Epidermal melanocyte (primary cell): ENCODE data around the gene TRAK2.
"Not testable (repeated sequence)": the region's sequence is repeated elsewhere in the genome, so short reads cannot be mapped to it uniquely, and the experiment has no call there.

Source experiments
- DNase-seq: peaks from one replicate; pipeline ENCODE4 v3.0.0; 2011; ENCODE audit warnings: low spot score; ENCODE audit not compliant: insufficient read length

TRAK2 gene

GRCh38 chr2:201451292-201452057 lies at the start of gene TRAK2, which contains the start of gene STRADB:
TRAK2 (minus strand) TSS chr2:201451458; CDS start chr2:201420507, 30,951 bp downstream.
STRADB (plus strand) TSS chr2:201451740; CDS start chr2:201454841, 3,101 bp downstream.
- peak; percentile 90 for DNase-seq

- DNase-seq, result no peak
Measured at GRCh38 chr2:201500534-201500933, 49.3 kb upstream of the TRAK2 start.

GRCh38 chr2:201496785-201497184 lies 45.5 kb upstream of the TRAK2 start:
- DNase-seq, result no peak

- DNase-seq, result no peak
Measured at GRCh38 chr2:201490291-201490690, 39.0 kb upstream of the TRAK2 start.

GRCh38 chr2:201484805-201485204 lies 33.5 kb upstream of the TRAK2 start:
- no peak for DNase-seq

GRCh38 chr2:201483758-201484157 lies 32.5 kb upstream of the TRAK2 start:
- DNase-seq, result not testable (repeated sequence)

GRCh38 chr2:201483342-201483741 lies 32.1 kb upstream of the TRAK2 start:
- no peak for DNase-seq

- DNase-seq, result no peak
Measured at GRCh38 chr2:201482543-201482942, 31.3 kb upstream of the TRAK2 start.

GRCh38 chr2:201472411-201472810 lies 21.2 kb upstream of the TRAK2 start:
- no peak for DNase-seq

- DNase-seq, result no peak
Measured at GRCh38 chr2:201471732-201472393, 20.6 kb upstream of the TRAK2 start.

GRCh38 chr2:201470821-201471731 lies 19.8 kb upstream of the TRAK2 start:
- no peak for DNase-seq

- no peak for DNase-seq
Measured at GRCh38 chr2:201467666-201468065, 16.4 kb upstream of the TRAK2 start.

GRCh38 chr2:201466050-201466675 lies 14.9 kb upstream of the TRAK2 start:
- DNase-seq, result peak; percentile 41

GRCh38 chr2:201465524-201465971 lies 14.3 kb upstream of the TRAK2 start:
- DNase-seq, result no peak

GRCh38 chr2:201464547-201464946 lies 13.3 kb upstream of the TRAK2 start:
- no peak for DNase-seq

- DNase-seq, result no peak
Measured at GRCh38 chr2:201460532-201460931, 9.3 kb upstream of the TRAK2 start.

- DNase-seq, result no peak
Measured at GRCh38 chr2:201458381-201458780, 7.1 kb upstream of the TRAK2 start.

GRCh38 chr2:201452922-201453643 lies 1.8 kb upstream of the TRAK2 start:
- no peak for DNase-seq

- DNase-seq, result no peak
Measured at GRCh38 chr2:201452058-201452921, 1.0 kb upstream of the TRAK2 start.

- DNase-seq, result no peak
Measured at GRCh38 chr2:201450954-201451291, 335 bp downstream of the TRAK2 start.
